OCI-LY7 (cell line): ENCODE measurements around the gene RLN3.

Experiments used
- CTCF ChIP-seq: fragments of 200-600 bp; sonication (generic); conservative IDR thresholded peaks from 2 replicates; pipeline ENCODE4 v1.5.1; 2014; ENCODE audit warnings: mild to moderate bottlenecking, antibody characterized with exemption, low read length, moderate library complexity, mixed read lengths
- EZH2phosphoT487 ChIP-seq: fragments of 200-600 bp; sonication (generic); IDR thresholded peaks from 2 replicates; pipeline ENCODE4 v1.6.1; 2018; ENCODE audit warnings: low read depth, borderline replicate concordance, mild to moderate bottlenecking, mixed run types, antibody characterized with exemption, low read length, moderate library complexity, mixed read lengths

- TF ChIP-seq CTCF (no peak), EZH2phosphoT487 (no peak)
Measured at GRCh38 chr19:14033946-14034345, 6.0 kb downstream of the RLN3 start.
